Measurements from ENCODE around the gene TSPAN18.

The TSPAN18 gene

GRCh38 chr11:44776551-44777208 is 49.9 kb downstream of the TSPAN18 start:
- intact Hi-C loops (cut with micrococcal nuclease) = no loop called here

GRCh38 chr11:44777209-44778194 is 50.7 kb downstream of the TSPAN18 start:
- Mint-ChIP-seq H3K36me3 (ENCODE audit: low read depth) (no peaks in the 10 kb centered on the region), H3K4me3 (no peak overlapping the region), H3K27me3 (peaks cover 10% of the 10 kb centered on the region), H3K9me3 (no peaks in the 10 kb centered on the region), H3K4me1 (ENCODE audit: low read depth) (no peaks in the 10 kb centered on the region), H3K27ac (no peak overlapping the region)
- intact Hi-C loops (cut with micrococcal nuclease) = no loop called here

More at GRCh38 chr11:44776551-44777208, 49.9 kb downstream of the TSPAN18 start:
- Mint-ChIP-seq H3K9me3 (no peaks in the 10 kb centered on the region), H3K4me3 (no peak overlapping the region), H3K27me3 (peaks cover 10% of the 10 kb centered on the region), H3K36me3 (ENCODE audit: low read depth) (no peaks in the 10 kb centered on the region), H3K27ac (no peak overlapping the region), H3K4me1 (ENCODE audit: low read depth) (no peaks in the 10 kb centered on the region)

GRCh38 chr11:44778195-44779100 is 51.7 kb downstream of the TSPAN18 start:
- H3K9me3 Mint-ChIP-seq = no peaks in the 10 kb centered on the region
- H3K27me3 Mint-ChIP-seq = peaks cover 10% of the 10 kb centered on the region
- no peak overlapping the region for H3K4me3 Mint-ChIP-seq
- H3K27ac Mint-ChIP-seq = no peak overlapping the region
- H3K4me1 Mint-ChIP-seq (ENCODE audit: low read depth) = no peaks in the 10 kb centered on the region
- no peaks in the 10 kb centered on the region for H3K36me3 Mint-ChIP-seq (ENCODE audit: low read depth)
- intact Hi-C loops (cut with micrococcal nuclease) = no loop called here

GRCh38 chr11:44779736-44780520 is 53.2 kb downstream of the TSPAN18 start:
- Mint-ChIP-seq H3K27me3 (peaks cover 8% of the 10 kb centered on the region), H3K4me3 (no peak overlapping the region), H3K36me3 (ENCODE audit: low read depth) (no peaks in the 10 kb centered on the region), H3K9me3 (no peaks in the 10 kb centered on the region), H3K27ac (no peak overlapping the region), H3K4me1 (ENCODE audit: low read depth) (no peaks in the 10 kb centered on the region)
- intact Hi-C loops (cut with micrococcal nuclease) = no loop called here

- Mint-ChIP-seq H3K4me3 (no peak overlapping the region), H3K9me3 (no peaks in the 10 kb centered on the region), H3K4me1 (ENCODE audit: low read depth) (no peaks in the 10 kb centered on the region), H3K27me3 (peaks cover 7% of the 10 kb centered on the region), H3K27ac (no peak overlapping the region), H3K36me3 (ENCODE audit: low read depth) (no peaks in the 10 kb centered on the region)
- intact Hi-C loops (cut with micrococcal nuclease) = no loop called here
Observed at GRCh38 chr11:44780940-44781631, 54.3 kb downstream of the TSPAN18 start.

- H3K4me1 Mint-ChIP-seq (ENCODE audit: low read depth) = no peaks in the 10 kb centered on the region
- H3K36me3 Mint-ChIP-seq (ENCODE audit: low read depth) = no peaks in the 10 kb centered on the region
- no peaks in the 10 kb centered on the region for H3K9me3 Mint-ChIP-seq
- intact Hi-C loops (cut with micrococcal nuclease) = no loop called here
- no peak overlapping the region for H3K27ac Mint-ChIP-seq
- H3K27me3 Mint-ChIP-seq = peaks cover 11% of the 10 kb centered on the region
- no peak overlapping the region for H3K4me3 Mint-ChIP-seq
Observed at GRCh38 chr11:44781655-44782054, 54.9 kb downstream of the TSPAN18 start.

- no peaks in the 10 kb centered on the region for H3K36me3 Mint-ChIP-seq (ENCODE audit: low read depth)
- no peaks in the 10 kb centered on the region for H3K9me3 Mint-ChIP-seq
- intact Hi-C loops (cut with micrococcal nuclease) = no loop called here
- peaks cover 13% of the 10 kb centered on the region for H3K27me3 Mint-ChIP-seq
- H3K4me3 Mint-ChIP-seq = no peak overlapping the region
- no peaks in the 10 kb centered on the region for H3K4me1 Mint-ChIP-seq (ENCODE audit: low read depth)
- no peak overlapping the region for H3K27ac Mint-ChIP-seq
Observed at GRCh38 chr11:44782478-44782877, 55.7 kb downstream of the TSPAN18 start.

- Mint-ChIP-seq H3K27ac (no peak overlapping the region), H3K4me3 (no peak overlapping the region), H3K9me3 (no peaks in the 10 kb centered on the region), H3K4me1 (ENCODE audit: low read depth) (no peaks in the 10 kb centered on the region), H3K27me3 (peaks cover 26% of the 10 kb centered on the region), H3K36me3 (ENCODE audit: low read depth) (no peaks in the 10 kb centered on the region)
- intact Hi-C loops (cut with micrococcal nuclease) = no loop called here
Observed at GRCh38 chr11:44784436-44784760, 57.6 kb downstream of the TSPAN18 start.

GRCh38 chr11:44784851-44785250 is 58.1 kb downstream of the TSPAN18 start:
- intact Hi-C loops (cut with micrococcal nuclease) = no loop called here
- H3K9me3 Mint-ChIP-seq = no peaks in the 10 kb centered on the region

GRCh38 chr11:44785856-44786607 is 59.3 kb downstream of the TSPAN18 start:
- no peak overlapping the region for H3K27ac Mint-ChIP-seq
- H3K36me3 Mint-ChIP-seq (ENCODE audit: low read depth) = no peaks in the 10 kb centered on the region
- no peaks in the 10 kb centered on the region for H3K4me1 Mint-ChIP-seq (ENCODE audit: low read depth)
- H3K4me3 Mint-ChIP-seq = no peak overlapping the region
- peaks cover 30% of the 10 kb centered on the region for H3K27me3 Mint-ChIP-seq
- intact Hi-C loops (cut with micrococcal nuclease) = no loop called here
- H3K9me3 Mint-ChIP-seq = no peaks in the 10 kb centered on the region

More at GRCh38 chr11:44784851-44785250, 58.1 kb downstream of the TSPAN18 start:
- no peaks in the 10 kb centered on the region for H3K36me3 Mint-ChIP-seq (ENCODE audit: low read depth)
- no peak overlapping the region for H3K4me3 Mint-ChIP-seq
- no peak overlapping the region for H3K27ac Mint-ChIP-seq
- no peaks in the 10 kb centered on the region for H3K4me1 Mint-ChIP-seq (ENCODE audit: low read depth)
- peaks cover 29% of the 10 kb centered on the region for H3K27me3 Mint-ChIP-seq

GRCh38 chr11:44787070-44787469 is 60.3 kb downstream of the TSPAN18 start:
- Mint-ChIP-seq H3K4me3 (no peak overlapping the region), H3K4me1 (ENCODE audit: low read depth) (no peaks in the 10 kb centered on the region), H3K27ac (no peak overlapping the region), H3K27me3 (peaks cover 30% of the 10 kb centered on the region), H3K36me3 (ENCODE audit: low read depth) (no peaks in the 10 kb centered on the region), H3K9me3 (no peaks in the 10 kb centered on the region)
- intact Hi-C loops (cut with micrococcal nuclease) = no loop called here

GRCh38 chr11:44787981-44788380 is 61.2 kb downstream of the TSPAN18 start:
- H3K27me3 Mint-ChIP-seq = peaks cover 30% of the 10 kb centered on the region
- intact Hi-C loops (cut with micrococcal nuclease) = no loop called here
- H3K4me1 Mint-ChIP-seq (ENCODE audit: low read depth) = no peaks in the 10 kb centered on the region
- H3K9me3 Mint-ChIP-seq = no peaks in the 10 kb centered on the region
- no peaks in the 10 kb centered on the region for H3K36me3 Mint-ChIP-seq (ENCODE audit: low read depth)
- no peak overlapping the region for H3K27ac Mint-ChIP-seq
- H3K4me3 Mint-ChIP-seq = no peak overlapping the region

Measured in dendritic cell treated with granulocyte-macrophage colony-stimulating factor and Interleukin-4, amounts not matched to agents 40 ng/mL and 50 ng/mL, for 4 days (primary cell).